ENCODE measurements around the gene ATP2A3. TPM values are rescaled to one million over a fixed set of nuclear protein-coding genes. Genes with fewer than 3 reads are reported as not detected.

Gene ATP2A3
- total RNA-seq, 1 donor from 2014 or later: 541 TPM

DNA sequence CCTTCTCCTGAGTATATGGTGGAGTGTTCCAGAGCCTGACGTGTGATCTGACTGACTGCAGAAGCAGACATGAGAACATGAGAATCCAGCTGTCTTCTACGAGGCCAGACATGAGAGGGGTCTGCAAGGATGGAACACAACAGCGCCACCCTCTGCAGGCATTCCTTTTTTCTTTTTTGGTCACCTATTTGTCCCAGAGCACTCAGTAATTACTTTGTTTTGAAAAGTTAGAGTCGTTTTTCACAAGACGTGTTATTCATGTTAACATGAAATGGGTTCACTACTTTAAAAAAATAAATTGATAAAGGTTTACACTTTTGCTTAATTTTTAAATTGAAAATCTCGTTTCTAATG lies 43.8 kb upstream of the ATP2A3 start:
- Mint-ChIP-seq H3K36me3 (ENCODE audit: low read depth) (peaks cover 62% of the 10 kb centered on the region), H3K9me3 (no peaks in the 10 kb centered on the region), H3K27me3 (no peaks in the 10 kb centered on the region), H3K4me3 (no peak overlapping the region), H3K4me1 (peaks cover 15% of the 10 kb centered on the region), H3K27ac (no peak overlapping the region)
- TF ChIP-seq CTCF (IDR thresholded peaks at IDR 0.05): no peak
- no peak for ATAC-seq (ENCODE audit: low read depth)
- no peak for DNase-seq
- intact Hi-C loops (cut with micrococcal nuclease): no loop called here
- ChIA-PET CTCF (interaction anchor here (1.0 to 1.7 kb wide), 3 partner anchors 43 to 95 kb away, joined by 3 to 6 read pairs (median 4); no protein-coding TSS in a partner anchor), POLR2A (interaction anchor here (0.7 kb wide), 1 partner anchor 41 kb away, joined by 5 read pairs; no protein-coding TSS in a partner anchor)

DNA sequence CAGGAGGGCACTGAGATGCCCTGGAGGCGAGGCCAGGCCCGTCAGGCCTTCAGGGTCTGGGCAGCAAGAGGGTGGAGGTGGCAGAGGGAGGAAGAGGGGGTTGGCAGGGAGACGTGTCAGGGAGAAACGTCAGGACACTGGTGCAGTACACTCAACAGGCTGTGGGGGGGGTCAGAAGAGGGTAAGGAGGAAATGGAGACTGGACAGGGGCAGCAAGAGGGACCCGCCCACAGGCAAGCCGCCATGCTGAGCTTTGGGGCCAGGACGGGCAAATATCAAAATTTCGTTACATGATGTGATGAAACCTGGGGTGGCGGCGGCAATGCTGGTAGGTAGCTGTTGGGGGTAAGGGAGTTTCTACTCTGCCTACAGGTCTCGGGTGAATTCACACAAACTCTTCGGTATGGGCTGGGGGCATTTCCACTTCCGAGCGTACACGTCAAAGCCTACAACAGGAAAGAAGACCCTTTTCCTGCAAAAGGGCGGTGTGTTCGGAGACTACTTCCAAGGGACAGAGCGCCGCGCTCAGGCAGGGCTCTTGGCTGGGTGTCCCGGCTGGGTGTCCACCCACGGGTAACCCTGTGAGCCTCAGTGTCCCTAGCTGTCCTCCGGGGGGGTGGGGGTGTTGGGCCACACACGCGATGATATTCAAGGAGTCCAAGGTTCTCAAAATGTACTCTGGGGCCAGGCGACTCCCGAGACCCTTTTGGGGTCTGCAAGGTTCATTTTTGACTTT lies 43.3 kb upstream of the ATP2A3 start:
- TF ChIP-seq CTCF (IDR thresholded peaks at IDR 0.05): no peak
- DNase-seq: no peak
- ChIA-PET POLR2A (no interaction called here), CTCF (interaction anchor here (1.0 to 5.5 kb wide), 6 partner anchors 42 to 95 kb away, joined by 3 to 65 read pairs (median 5); no protein-coding TSS in a partner anchor)
- Mint-ChIP-seq H3K27ac (no peak overlapping the region), H3K4me1 (peaks cover 16% of the 10 kb centered on the region), H3K9me3 (no peaks in the 10 kb centered on the region), H3K27me3 (no peaks in the 10 kb centered on the region), H3K4me3 (no peak overlapping the region), H3K36me3 (ENCODE audit: low read depth) (peaks cover 59% of the 10 kb centered on the region)
- intact Hi-C loops (cut with micrococcal nuclease): no loop called here
- no peak for ATAC-seq (ENCODE audit: low read depth)

GRCh38 chr17:4006745-4007211 lies 42.5 kb upstream of the ATP2A3 start:
- DNase-seq: no peak
- H3K9me3 Mint-ChIP-seq: no peaks in the 10 kb centered on the region
- peaks cover 21% of the 10 kb centered on the region for H3K4me1 Mint-ChIP-seq
- H3K36me3 Mint-ChIP-seq (ENCODE audit: low read depth): peaks cover 52% of the 10 kb centered on the region
- TF ChIP-seq CTCF (IDR thresholded peaks at IDR 0.05): no peak
- intact Hi-C loops (cut with micrococcal nuclease): no loop called here
- H3K4me3 Mint-ChIP-seq: no peak overlapping the region
- CTCF ChIA-PET: interaction anchor here (0.7 to 5.5 kb wide), 5 partner anchors 50 to 163 kb away, joined by 3 to 65 read pairs (median 4); no protein-coding TSS in a partner anchor
- POLR2A ChIA-PET: interaction anchor here (0.5 to 0.8 kb wide), 3 partner anchors 96 to 280 kb away, joined by 3 to 4 read pairs (median 3); partner anchors contain the start of gene NCBP3
- no peaks in the 10 kb centered on the region for H3K27me3 Mint-ChIP-seq
- no peak overlapping the region for H3K27ac Mint-ChIP-seq
- no peak for ATAC-seq (ENCODE audit: low read depth)

GRCh38 chr17:4006165-4006589 lies 41.9 kb upstream of the ATP2A3 start:
- Mint-ChIP-seq H3K36me3 (ENCODE audit: low read depth) (peaks cover 48% of the 10 kb centered on the region), H3K27ac (no peak overlapping the region), H3K9me3 (no peaks in the 10 kb centered on the region), H3K4me1 (peaks cover 24% of the 10 kb centered on the region), H3K4me3 (no peak overlapping the region), H3K27me3 (no peaks in the 10 kb centered on the region)
- ATAC-seq (ENCODE audit: low read depth): no peak
- no peak for DNase-seq
- no peak for TF ChIP-seq CTCF (IDR thresholded peaks at IDR 0.05)
- intact Hi-C loops (cut with micrococcal nuclease): no loop called here
- CTCF ChIA-PET: interaction anchor here (0.7 to 5.5 kb wide), 5 partner anchors 50 to 162 kb away, joined by 3 to 65 read pairs (median 4); no protein-coding TSS in a partner anchor
- POLR2A ChIA-PET: interaction anchor here (0.8 kb wide), 1 partner anchor 160 kb away, joined by 3 read pairs; the partner anchor contains the start of gene NCBP3
